NOMO-1 treated with DMSO at 0.1 percent for 48 hours (cell line): ENCODE results near the gene RALGAPA1.
"Not testable (repeated sequence)": the region's sequence is repeated elsewhere in the genome, so short reads cannot be mapped to it uniquely, and the experiment has no call there.

Source experiments
- DNase-seq: peaks from one replicate; lab custom pipeline; 2025; ENCODE audit not compliant: unreplicated experiment; lab: John Stamatoyannopoulos, UW

Gene RALGAPA1

DNA sequence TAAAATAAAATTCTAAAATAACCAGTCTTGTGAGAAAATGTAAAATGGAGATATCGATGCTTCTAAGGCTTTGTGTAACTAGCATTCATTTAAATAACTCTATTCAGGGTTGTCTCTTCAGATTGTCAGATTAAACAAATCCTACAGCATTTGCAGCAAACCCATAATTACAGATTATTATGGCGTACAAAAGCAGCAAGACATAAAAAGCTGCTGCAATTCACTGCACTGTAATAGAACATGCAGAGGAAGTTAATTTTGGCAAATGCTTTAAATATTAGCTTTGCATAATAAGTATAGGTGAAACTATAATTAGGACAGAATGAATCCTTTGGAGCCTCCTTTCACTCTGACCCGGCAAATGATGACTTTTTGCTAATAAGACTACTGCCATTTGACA lies 176.8 kb downstream of the RALGAPA1 start:
- DNase-seq: no peak

DNA sequence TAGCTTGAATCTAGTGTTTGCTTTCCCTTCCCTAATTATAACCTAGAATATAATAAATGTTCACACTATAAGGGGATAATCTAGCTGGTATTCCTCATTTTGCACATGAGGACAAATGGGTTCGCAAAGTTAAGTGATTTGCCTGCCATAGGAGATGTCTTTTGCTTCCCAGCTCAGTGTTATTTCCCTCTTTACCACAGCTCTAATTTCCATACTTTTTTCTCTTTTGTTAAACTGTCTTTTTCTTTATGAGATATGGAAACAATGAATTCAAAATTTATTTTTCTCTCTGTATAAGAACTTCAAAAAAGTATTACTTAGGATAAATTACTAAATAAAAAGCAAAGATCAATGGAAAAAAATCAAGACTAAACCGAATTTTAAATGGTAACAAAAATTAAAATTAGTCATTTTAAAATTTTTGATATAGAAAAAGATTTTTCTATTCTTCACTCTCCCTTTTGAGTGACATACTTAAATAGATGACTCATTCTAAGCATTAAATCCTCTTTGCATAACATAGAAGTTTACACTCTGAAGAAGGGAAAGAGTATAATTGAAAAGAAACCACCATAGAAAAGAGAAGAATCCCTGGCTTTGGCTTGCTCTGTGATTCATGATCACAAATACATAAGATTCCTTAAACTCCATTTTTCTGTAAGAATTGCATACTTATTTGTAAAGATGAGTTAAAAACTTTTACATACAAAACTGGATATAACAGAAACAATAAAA lies 177.9 kb downstream of the RALGAPA1 start:
- DNase-seq: no peak

DNA sequence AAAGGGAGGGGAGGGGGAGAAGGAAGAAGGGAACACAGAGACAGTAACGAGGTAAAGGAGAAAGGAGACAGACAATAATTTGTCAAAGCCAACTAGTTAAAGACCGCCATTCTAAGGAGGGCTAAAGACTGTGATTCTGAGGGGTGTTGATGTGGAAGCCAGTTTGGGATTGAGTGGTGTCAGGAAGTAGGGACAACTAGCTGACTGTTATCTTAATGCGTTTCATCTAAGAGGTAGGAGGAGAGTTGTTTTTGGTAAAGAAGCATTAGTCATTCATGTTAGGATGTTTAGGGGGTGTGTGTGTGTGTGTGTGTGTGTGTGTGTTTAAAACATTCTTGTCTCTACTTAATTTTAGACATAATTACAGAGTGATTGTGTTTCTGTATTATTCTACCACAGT lies 180.1 kb downstream of the RALGAPA1 start:
- DNase-seq: no peak

DNA sequence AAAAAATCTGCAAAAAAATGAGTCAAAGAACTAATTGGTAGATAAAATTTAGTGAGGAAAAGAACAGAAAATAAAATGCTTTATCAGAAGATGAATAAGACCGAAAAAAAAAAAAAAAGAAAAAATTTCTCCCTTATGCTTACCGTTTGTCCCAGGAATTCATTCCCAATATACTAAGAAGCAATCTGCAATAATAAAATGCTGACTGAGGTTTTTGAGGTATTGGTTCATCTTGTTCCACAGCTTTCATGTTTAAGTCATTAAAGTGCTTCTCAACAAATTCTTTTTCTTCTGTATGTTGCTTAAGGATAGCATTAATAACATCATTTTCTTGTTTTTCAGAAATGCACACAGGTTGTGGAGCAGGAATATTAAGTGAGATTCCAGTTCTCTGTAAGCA lies 182.1 kb downstream of the RALGAPA1 start:
- not testable (repeated sequence) for DNase-seq

DNA sequence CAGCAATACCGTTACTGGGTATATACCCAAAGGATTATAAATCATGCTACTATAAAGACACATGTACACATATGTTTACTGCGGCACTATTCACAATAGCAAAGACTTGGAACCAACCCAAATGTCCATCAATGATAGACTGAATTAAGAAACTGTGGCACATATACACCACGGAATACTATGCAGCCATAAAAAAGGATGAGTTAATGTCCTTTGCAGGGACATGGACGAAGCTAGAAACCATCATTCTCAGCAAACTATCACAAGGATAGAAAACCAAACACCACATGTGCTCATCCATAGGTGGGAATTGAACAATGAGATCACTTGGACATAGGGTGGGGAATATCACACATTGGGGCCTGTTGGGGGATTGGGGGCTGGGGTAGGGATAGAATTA lies 187.1 kb downstream of the RALGAPA1 start:
- not testable (repeated sequence) for DNase-seq

DNA sequence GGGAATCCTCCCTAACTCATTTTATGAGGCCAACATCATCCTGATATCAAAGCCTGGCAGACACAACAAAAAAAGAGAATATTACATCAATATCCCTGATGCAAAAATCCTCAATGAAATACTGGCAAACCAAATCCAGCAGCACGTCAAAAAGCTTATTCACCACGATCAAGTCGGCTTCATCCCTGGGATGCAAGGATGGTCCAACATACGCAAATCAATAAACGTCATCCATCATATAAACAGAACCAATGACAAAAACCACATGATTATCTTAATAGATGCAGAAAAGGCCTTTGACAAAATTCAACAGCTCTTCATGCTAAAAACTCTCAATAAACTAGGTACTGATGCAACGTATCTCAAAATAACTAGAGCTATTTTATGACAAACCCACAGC lies 189.1 kb downstream of the RALGAPA1 start:
- not testable (repeated sequence) for DNase-seq

DNA sequence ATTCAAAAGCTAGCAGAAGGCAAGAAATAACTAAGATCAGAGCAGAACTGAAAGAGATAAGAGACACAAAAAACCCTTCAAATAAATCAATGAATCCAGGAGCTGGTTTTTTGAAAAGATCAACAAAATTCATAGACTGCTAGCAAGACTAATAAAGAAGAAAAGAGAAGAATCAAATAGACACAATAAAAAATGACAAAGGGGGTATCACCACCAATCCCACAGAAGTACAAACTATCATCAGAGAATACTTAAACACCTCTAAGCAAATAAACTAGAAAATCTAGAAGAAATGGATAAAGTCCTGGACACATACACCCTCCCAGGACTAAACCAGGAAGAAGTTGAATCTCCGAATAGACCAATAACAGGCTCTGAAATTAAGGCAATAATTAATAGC lies 189.6 kb downstream of the RALGAPA1 start:
- DNase-seq: not testable (repeated sequence)

DNA sequence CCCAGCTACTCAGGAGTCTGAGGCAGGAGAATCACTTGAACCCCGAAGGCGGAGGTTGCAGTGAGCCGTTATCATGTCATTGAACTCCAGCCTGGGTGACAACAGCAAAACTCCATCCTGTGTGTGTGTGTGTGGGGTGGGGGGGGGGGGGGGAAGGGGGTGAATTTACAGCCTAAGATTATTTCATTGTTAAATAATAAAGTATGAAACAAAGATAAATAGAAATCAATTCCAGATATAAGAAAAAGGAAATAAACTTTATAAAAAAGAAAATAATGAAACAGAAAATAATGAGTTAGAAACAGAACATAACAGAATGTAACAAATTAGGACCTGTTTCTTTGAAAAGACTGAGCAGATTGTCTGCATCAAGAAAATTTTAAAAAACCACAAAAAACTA lies 191.6 kb downstream of the RALGAPA1 start:
- DNase-seq: no peak

DNA sequence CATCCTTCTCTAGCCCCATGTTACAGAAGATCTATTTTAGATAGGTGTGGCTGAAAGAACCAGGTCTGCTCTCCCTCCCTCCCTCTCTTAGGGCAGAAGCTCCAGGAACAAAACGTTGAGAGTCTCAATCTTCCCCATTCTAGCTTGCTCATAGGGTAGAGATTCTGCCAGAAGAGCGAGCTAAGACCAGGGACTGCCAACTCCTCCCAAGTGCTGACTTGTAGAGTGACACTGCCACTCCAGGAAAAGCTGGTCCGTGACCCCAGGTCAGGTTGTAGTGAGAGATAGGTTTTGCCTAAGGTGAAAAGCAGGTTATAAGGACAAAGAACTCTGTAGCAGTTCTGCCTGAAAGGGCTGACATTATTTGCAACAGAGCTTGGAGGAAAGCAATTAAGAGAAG lies 201.7 kb downstream of the RALGAPA1 start:
- no peak for DNase-seq

DNA sequence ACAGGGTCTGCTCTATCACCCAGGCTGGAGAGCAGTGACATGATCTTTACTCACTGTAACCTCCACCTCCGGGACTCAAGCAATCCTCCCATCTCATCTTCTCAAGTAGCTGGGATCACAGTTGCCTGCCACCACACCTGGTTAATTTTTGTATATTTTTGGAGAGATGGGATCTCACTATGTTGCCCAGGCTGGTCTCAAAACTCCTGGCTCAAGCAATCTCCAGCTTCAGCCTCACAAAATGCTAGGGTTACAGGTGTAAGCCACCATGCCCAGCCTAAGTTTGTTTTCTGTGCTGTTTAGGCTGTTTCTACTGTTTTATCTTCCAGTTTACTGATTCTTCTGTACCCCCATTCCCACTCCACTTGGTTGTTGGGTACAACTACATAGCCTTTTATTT lies 208.8 kb downstream of the RALGAPA1 start:
- no peak for DNase-seq

DNA sequence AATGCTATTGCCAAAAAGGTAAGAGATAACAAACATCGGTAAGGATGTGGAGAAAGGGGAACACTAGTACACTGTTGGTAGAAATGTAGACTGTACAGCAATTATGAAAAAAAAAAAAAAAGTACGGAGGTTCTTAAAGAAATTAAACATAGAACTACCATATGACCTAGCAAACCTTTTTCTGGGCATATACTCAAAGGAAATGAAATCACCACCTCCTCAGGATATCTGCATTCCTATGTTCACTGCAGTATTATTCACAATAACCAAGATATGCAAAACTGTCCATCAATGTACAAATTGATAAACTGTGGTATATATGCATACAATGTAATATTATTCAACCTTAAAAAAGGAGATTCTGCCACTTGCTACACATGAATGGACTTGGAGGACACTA lies 214.5 kb downstream of the RALGAPA1 start:
- DNase-seq: no peak

DNA sequence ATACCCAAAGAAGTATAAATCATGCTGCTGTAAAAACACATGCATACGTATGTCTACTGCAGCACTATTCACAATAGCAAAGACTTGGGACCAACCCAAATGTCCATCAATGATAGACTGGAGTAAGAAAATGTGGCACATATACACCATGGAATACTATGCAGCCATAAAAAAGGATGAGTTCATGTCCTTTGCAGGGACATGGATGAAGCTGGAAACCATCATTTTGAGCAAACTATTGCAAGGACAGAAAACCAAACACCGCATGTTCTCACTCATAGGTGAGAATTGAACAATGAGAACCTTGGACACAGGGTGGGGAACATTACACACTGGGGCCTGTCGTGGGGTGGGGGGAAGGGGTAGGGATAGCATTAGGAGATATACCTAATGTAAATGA lies 221.7 kb downstream of the RALGAPA1 start:
- DNase-seq: not testable (repeated sequence)

DNA sequence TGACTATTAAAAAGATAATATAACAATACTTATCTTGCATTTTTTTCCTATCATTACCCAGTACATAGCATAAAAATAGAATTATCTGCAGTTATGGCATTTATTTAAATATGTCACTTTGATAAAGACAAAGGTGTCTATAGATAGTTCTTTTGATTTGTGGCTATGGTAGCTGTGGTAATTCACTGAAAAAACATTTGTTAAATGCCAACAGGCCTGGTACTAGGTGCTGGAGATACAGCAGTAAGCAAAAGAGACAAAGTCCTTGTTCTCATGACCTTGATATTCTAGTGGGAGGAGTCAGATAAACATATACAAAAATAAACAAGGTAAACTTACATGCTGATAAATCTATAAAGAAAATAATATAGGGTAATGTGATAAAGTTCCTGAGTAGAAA lies 230.5 kb downstream of the RALGAPA1 start:
- no peak for DNase-seq

DNA sequence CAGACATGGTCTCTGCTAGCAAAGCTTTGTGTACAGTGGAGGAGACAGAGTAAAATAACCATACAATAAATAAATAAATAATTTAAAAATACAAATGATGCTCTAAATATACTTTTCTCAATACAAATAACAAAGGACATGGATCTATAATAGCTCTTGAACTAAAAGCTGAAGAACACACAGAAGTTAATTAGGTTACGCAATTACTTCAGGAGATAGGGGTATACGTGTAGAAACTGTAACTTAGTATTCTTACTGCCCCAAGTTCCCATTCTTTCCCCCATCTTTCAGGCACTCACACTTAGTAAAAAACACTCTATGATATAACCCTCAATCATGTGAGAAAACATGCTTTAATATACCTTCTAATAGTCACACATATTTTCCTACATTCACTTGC lies 231.0 kb downstream of the RALGAPA1 start:
- no peak for DNase-seq

DNA sequence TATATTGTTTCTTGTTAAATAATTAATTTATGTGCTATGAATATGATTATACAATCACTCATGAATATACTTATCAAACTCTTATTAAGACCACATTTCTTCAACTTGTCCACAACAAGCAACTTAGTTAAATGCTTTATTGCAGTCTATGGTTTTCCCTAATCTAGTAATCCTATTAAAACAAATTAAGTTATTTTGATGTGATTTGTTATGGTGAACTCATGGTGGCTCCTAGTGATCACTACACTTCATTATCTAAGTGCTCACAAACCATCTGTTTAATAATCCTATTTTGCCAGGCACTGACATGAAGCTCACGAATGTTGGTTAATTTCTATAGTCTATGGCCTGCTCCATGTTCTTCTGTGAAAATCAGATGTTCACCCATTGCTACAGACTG lies 232.2 kb downstream of the RALGAPA1 start:
- DNase-seq: no peak

DNA sequence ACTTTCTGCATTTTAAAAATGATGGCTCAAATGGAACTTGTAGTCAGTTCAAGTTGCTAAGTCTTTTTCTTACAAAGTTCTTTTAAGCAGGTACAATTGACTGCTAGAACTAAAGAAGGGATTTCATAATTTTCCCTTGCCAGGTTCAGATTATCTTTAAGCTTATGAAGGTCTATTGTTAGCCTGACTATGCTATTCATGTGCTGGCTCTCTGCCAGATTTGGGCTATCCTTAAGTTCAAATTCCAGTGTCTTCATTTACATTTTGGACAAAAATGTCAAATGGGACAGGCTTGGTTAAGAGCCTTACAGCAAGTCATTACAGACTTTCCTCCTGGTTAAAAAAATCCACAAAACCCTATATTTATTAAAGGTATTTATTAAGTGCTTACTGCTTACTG lies 232.8 kb downstream of the RALGAPA1 start:
- no peak for DNase-seq

DNA sequence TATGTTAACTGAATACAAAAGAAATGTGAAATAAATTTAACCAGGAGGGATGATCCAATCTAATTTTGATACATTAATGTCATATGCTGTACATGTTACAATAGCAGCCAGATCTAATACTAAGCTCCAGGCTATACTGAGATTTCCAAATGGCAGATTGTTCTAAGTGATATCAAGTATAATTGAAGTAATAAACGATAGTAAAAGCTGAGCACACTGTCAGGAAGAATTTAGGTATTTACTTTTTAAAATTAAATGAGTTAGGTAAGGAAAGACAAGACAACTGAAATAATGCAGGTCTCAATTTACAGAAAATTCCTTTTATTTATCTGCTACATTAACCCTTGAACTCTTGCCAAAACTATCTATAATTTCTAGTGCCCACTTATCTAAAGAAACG lies 235.2 kb downstream of the RALGAPA1 start:
- no peak for DNase-seq

DNA sequence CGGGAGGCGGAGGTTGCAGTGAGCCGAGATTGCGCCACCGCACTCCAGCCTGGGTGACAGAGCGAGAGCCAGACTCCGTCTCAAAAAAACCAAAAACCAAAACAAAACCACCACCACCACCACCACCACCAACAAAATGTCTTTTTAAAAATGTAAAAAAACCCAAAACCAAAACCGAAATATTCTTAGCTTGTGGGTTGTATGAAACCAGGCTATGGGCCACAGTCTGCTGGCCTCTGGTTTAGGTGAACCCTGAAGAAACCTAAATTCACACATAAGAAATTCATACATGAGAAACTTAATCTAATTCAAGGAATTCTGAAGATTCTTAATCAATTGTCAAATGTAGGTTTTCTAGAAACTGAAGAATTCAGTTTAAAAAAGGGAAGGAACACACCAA lies 237.5 kb downstream of the RALGAPA1 start:
- DNase-seq: no peak

DNA sequence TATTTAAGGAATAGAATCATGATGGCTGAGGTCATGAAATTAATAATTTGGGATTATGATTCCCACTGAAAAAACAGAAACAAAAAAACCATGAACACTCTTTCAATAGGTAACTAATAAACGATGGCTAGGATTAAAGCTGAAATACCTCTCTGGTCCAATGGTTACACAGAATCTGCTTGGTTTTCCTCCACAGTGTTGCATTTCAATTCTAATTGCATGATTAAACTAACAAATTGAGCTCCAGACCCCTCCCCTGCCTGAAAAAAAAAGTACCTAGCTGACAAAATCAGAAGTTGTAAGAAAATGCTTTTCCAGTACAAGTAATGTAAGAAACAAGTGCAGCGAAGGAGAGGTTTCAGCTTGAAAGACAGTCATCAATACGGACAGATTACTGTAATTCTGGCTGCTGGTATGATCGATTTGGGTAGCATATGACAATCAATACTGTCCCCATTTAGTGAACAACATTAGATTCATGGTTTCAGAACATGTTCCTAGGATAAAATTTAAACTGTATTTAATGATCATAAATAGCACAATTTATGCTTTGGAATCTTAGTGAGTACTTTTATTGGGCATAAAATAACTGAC lies 243.1 kb downstream of the RALGAPA1 start:
- DNase-seq: no peak

DNA sequence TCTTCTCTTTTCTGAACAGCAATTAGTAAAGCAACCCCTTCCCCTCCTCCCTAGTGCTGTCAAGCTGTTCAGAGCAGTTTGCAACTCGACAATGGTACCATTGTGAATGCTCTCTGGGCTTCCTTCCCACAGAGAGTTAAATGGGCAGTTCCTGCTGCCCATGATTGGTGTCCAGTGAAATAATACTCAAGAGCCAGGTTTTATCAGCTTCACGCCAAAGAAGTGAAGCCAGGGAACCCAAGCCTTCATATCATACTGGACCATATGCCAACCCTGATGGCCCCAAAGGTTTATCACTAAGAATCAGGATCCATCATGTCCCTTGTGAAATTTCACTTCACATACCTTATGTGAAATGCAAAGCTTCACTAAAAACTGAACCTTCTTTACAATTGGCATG lies 250.4 kb downstream of the RALGAPA1 start:
- DNase-seq: no peak

DNA sequence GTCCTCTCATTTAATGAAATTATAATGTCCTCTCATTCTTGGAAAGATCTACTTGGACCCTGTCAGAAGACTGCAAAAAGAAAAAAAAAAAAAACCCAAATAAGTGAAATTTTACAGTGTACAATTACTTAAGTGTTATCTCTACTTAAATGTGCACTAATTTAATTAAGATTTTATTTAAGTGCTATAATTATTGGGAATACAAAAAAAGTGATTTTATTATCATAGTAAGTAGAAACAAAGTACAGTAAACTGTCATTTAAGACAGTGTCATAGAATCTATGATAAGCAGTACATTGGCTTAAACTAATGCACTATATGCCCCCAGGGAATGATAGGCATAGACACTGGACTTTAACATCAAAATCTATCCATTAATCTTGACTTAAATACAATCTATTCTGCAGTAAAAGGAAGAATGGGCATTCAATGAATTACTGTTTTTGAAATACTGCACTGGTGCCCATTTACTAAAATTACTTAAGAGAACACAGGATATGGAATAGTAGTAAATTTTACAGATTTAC lies 251.8 kb downstream of the RALGAPA1 start:
- DNase-seq: no peak

DNA sequence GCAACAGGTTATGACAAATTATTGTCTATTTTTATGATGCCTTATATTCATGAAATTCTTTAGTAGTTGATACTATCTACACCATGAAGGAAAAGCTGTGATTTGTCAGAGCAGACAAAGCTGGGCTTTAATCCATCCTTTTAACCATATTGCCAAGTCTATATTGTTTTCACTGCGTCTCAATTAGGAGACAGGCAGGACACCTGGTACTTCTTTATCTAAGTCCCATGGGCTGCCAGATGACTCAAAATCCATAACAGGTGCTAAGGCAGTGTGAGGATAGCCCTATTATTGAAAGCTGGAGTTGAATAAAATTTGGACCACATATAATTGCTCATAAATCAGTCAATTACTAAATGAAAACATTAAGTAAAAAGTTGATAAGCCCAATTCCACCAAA lies 252.5 kb downstream of the RALGAPA1 start:
- no peak for DNase-seq

DNA sequence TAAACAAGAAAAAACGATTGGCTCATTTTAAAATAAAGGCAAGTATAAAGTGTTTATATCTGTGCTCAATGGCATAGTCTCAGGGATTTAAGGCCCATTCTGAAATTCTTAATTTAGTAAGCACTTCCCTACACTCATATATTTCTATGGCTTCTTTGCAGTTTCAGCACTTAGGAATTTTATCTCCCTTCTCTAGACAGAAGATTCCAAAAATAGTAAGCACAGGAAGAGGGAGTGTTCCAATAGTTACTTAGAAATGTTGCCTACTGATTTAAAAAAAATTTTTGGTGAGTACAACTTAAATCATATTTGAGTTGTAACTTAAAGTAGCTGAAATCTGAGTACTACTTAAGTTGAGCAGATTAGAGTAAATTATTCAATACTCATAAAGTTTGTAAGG lies 255.3 kb downstream of the RALGAPA1 start:
- DNase-seq: no peak
